NB4 (cell line): ENCODE results near the gene IL25.

ENCODE experiments used
- DNase-seq: peaks from one replicate; pipeline ENCODE4 v3.0.0; 2010; ENCODE audit warnings: low read depth
- H3K4me3 ChIP-seq: one replicate; pipeline ENCODE4 v1.5.1; 2011; ENCODE audit warnings: mild to moderate bottlenecking, low read depth, low read length, moderate library complexity
- CTCF ChIP-seq: IDR thresholded peaks from one replicate; pipeline ENCODE4 v1.5.1; 2012; ENCODE audit warnings: low read depth, low read length
- MAX ChIP-seq: IDR thresholded peaks from 2 replicates; pipeline ENCODE4 v1.6.1; 2011; ENCODE audit warnings: low read depth, low read length
- MYC ChIP-seq: IDR thresholded peaks from 2 replicates; pipeline ENCODE4 v1.6.1; 2011; ENCODE audit warnings: low read depth, low read length
- POLR2A ChIP-seq: IDR thresholded peaks from 2 replicates; pipeline ENCODE4 v1.6.1; 2011; ENCODE audit warnings: mild to moderate bottlenecking; ENCODE audit not compliant: insufficient read length; ENCODE audit errors: extremely low read depth

The IL25 gene

GRCh38 chr14:23365732-23366425 is 6.7 kb upstream of the IL25 start:
- TF ChIP-seq MAX = no peak
- TF ChIP-seq CTCF = no peak
- no peak for TF ChIP-seq POLR2A
- no peak for TF ChIP-seq MYC
- no peak overlapping the region for H3K4me3 ChIP-seq
- no peak for DNase-seq

GRCh38 chr14:23366426-23366921 is 6.1 kb upstream of the IL25 start:
- H3K4me3 ChIP-seq = no peak overlapping the region
- DNase-seq = no peak
- TF ChIP-seq CTCF (no peak), POLR2A (no peak), MAX (no peak), MYC (no peak)

- no peak overlapping the region for H3K4me3 ChIP-seq
- TF ChIP-seq POLR2A (no peak), MAX (no peak), CTCF (no peak), MYC (no peak)
- DNase-seq = no peak
Observed at GRCh38 chr14:23370221-23370620, 2.4 kb upstream of the IL25 start.

GRCh38 chr14:23371865-23372264 is 744 bp upstream of the IL25 start:
- no peak for DNase-seq
- no peak overlapping the region for H3K4me3 ChIP-seq
- no peak for TF ChIP-seq MYC
- TF ChIP-seq CTCF = no peak
- no peak for TF ChIP-seq MAX
- TF ChIP-seq POLR2A = no peak

GRCh38 chr14:23373041-23373440 is 432 bp downstream of the IL25 start:
- DNase-seq = no peak
- TF ChIP-seq CTCF = no peak
- no peak for TF ChIP-seq MAX
- no peak for TF ChIP-seq POLR2A
- no peak for TF ChIP-seq MYC
- H3K4me3 ChIP-seq = no peak overlapping the region
